ENCODE data around the gene SNX20. TPM values are rescaled to one million over a fixed set of nuclear protein-coding genes. Genes with fewer than 3 reads are reported as not detected.

The SNX20 gene
- total RNA-seq, 1 experiment from 2014 or later = not detected

DNA sequence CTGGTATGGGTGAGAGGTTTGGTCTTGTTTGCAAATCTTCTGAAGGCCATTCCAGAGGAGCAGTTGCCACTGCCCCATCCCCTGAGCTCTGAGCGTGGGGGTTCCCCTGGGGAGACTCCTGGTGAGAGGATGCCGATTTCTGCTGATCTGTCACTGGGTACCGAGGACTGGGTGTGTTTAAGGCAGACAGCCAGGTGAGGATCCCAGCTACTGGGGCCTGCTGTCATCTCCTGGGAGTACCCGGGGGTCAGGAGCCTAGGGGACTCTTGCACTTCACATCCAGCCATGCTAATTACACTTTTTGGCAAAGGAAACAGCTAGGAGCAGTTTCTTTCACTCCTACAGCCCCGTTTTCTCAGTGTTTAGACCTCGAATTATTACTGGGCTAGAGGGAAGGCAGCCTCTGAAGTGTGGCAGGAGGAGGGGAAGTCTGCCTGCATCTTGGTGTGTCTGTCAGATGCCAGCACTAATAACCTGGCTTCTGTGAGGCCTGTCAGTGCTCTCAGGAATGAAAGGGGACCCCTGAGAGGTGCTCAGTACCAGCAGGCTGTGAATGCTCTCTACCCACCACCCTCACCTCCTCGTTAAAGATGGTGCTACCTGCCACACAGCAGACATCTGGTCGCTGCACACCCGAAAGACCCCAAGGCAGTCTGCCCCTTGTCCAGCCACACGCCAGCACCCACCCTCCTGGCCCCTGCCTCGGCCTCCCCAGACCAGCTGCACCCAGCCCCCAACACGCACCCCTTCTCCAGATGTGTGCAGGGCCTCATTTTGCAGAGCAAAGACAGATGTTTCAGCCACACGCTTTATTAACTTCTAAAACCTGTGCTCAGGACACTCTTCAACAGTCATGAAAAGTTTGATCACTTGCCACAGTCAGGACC is 43.2 kb downstream of the SNX20 start:
- intact Hi-C loops (cut with micrococcal nuclease) = no loop called here
- TF ChIP-seq, protein P1, sequence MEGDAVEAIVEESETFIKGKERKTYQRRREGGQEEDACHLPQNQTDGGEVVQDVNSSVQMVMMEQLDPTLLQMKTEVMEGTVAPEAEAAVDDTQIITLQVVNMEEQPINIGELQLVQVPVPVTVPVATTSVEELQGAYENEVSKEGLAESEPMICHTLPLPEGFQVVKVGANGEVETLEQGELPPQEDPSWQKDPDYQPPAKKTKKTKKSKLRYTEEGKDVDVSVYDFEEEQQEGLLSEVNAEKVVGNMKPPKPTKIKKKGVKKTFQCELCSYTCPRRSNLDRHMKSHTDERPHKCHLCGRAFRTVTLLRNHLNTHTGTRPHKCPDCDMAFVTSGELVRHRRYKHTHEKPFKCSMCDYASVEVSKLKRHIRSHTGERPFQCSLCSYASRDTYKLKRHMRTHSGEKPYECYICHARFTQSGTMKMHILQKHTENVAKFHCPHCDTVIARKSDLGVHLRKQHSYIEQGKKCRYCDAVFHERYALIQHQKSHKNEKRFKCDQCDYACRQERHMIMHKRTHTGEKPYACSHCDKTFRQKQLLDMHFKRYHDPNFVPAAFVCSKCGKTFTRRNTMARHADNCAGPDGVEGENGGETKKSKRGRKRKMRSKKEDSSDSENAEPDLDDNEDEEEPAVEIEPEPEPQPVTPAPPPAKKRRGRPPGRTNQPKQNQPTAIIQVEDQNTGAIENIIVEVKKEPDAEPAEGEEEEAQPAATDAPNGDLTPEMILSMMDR (IDR thresholded peaks at IDR 0.05; ENCODE audit: unreplicated experiment) = no peak
- Mint-ChIP-seq H3K27me3 (ENCODE audit: insufficient read depth, unreplicated experiment) (no peaks in the 10 kb centered on the region), H3K27ac (ENCODE audit: low read depth, unreplicated experiment) (no peak overlapping the region), H3K36me3 (ENCODE audit: insufficient read depth, unreplicated experiment) (no peaks in the 10 kb centered on the region), H3K9me3 (ENCODE audit: unreplicated experiment) (no peaks in the 10 kb centered on the region), H3K4me3 (ENCODE audit: unreplicated experiment) (no peak overlapping the region), H3K4me1 (ENCODE audit: insufficient read depth, unreplicated experiment) (no peaks in the 10 kb centered on the region)
- ChIA-PET POLR2A (interaction anchor here (0.6 kb wide), 1 partner anchor 19 kb away, joined by 3 read pairs; no protein-coding TSS in a partner anchor), CTCF (interaction anchor here (0.5 to 3.5 kb wide), 3 partner anchors 27 to 263 kb away, joined by 3 to 19 read pairs (median 6); no protein-coding TSS in a partner anchor)
- no peak for DNase-seq (ENCODE audit: unreplicated experiment)
- BruUV-seq (replicated peaks) = no TSS peak

DNA sequence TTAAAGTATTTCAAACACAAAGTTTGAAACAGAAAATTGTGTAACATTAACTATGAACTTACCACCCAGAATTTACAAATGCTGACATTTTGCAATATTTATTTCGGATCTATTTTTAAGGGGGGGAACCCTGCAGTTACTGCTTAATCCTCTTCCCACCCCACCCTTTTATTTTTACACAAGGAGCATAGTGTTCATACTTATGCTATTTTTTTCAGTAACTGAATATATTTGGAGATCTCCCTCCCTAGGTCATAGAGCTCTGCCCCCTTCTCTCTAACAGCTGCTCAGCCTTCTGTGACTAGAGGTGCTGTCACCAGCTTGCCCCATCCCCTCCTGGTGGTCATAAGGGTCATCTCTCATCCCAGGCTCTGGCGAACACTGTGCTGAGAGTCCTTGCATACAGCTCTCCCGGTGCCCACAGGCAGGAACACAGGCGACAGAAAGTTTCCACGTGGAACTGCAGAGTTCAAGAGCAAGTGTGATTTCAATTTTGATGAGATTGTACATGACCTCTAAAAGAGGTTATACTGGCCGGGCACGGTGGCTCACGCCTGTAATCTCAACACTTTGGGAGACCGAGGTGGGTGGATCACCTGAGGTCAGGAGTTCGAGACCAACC is 44.2 kb downstream of the SNX20 start:
- Mint-ChIP-seq H3K9me3 (ENCODE audit: unreplicated experiment) (no peaks in the 10 kb centered on the region), H3K27me3 (ENCODE audit: insufficient read depth, unreplicated experiment) (no peaks in the 10 kb centered on the region), H3K27ac (ENCODE audit: low read depth, unreplicated experiment) (no peak overlapping the region), H3K4me1 (ENCODE audit: insufficient read depth, unreplicated experiment) (no peaks in the 10 kb centered on the region), H3K36me3 (ENCODE audit: insufficient read depth, unreplicated experiment) (no peaks in the 10 kb centered on the region), H3K4me3 (ENCODE audit: unreplicated experiment) (no peak overlapping the region)
- no peak for DNase-seq (ENCODE audit: unreplicated experiment)
- TF ChIP-seq, protein P1 (IDR thresholded peaks at IDR 0.05; ENCODE audit: unreplicated experiment) = no peak
- CTCF ChIA-PET = interaction anchor here (0.5 to 1.4 kb wide), 4 partner anchors 31 to 262 kb away, joined by 3 to 6 read pairs (median 3); no protein-coding TSS in a partner anchor
- intact Hi-C loops (cut with micrococcal nuclease) = no loop called here
- POLR2A ChIA-PET = interaction anchor here (0.6 kb wide), 1 partner anchor 9 kb away, joined by 3 read pairs; no protein-coding TSS in a partner anchor
- no TSS peak for BruUV-seq (replicated peaks)

DNA sequence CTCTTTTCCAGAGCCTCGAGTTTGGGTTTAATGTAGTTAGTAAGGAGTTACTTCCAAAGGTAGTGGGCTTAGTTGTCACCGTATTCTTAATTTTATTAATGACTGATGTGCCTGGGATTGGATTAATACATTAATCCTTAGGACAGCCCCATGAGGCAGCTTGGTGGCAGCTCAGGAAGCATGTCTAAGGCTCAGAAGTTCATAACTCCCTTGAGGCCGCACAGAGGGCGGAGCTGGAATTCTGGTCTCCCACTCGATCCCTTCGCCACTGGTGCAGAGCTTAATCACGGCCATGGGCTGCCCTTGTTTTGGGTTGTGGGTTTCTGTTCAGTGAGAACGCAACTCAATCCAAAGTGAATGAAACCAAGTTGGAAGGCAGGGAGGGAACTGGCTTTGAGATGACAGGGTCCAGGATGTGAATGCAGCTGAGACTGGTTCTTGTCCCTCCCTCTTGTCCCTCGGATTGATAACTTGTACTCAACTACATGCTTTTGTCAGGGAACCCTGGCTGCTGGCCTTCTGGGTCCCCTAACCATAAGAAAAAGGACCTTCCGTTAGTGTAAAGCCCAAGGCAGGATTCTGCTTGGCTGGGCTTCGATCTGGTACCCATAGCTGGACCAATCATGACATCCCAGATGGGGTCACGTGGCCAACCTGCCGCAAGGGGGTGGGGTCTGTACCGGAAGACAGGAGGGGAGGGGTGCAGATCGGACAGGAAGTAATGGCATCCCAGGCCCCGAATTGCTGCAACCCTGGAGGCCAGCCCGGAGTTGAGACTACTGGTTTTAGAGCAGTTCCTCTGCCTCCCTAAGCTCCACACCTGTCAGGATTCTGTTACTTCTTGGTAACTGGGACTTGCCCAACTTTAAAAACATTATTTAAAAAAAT is 45.4 kb downstream of the SNX20 start:
- no TSS peak for BruUV-seq (replicated peaks)
- intact Hi-C loops (cut with micrococcal nuclease) = no loop called here
- no peak overlapping the region for H3K27ac Mint-ChIP-seq (ENCODE audit: low read depth, unreplicated experiment)
- H3K4me1 Mint-ChIP-seq (ENCODE audit: insufficient read depth, unreplicated experiment) = no peaks in the 10 kb centered on the region
- no peak for DNase-seq (ENCODE audit: unreplicated experiment)
- H3K27me3 Mint-ChIP-seq (ENCODE audit: insufficient read depth, unreplicated experiment) = no peaks in the 10 kb centered on the region
- H3K4me3 Mint-ChIP-seq (ENCODE audit: unreplicated experiment) = no peak overlapping the region
- CTCF ChIA-PET = interaction anchor here (0.6 to 1.2 kb wide), 3 partner anchors 30 to 111 kb away, joined by 3 to 8 read pairs (median 3); no protein-coding TSS in a partner anchor
- no peaks in the 10 kb centered on the region for H3K9me3 Mint-ChIP-seq (ENCODE audit: unreplicated experiment)
- POLR2A ChIA-PET = interaction anchor here (0.9 kb wide), 1 partner anchor 10 kb away, joined by 4 read pairs; no protein-coding TSS in a partner anchor
- TF ChIP-seq, protein P1 (IDR thresholded peaks at IDR 0.05; ENCODE audit: unreplicated experiment) = no peak
- no peaks in the 10 kb centered on the region for H3K36me3 Mint-ChIP-seq (ENCODE audit: insufficient read depth, unreplicated experiment)
